Activated CD4-positive, alpha-beta T cell treated with anti-CD3 and anti-CD28 coated beads for 1 hour (primary cell): Measurements from ENCODE around the gene RASSF3.
"Not testable (repeated sequence)": the region's sequence is repeated elsewhere in the genome, so short reads cannot be mapped to it uniquely, and the experiment has no call there.

Source experiments
- DNase-seq: peaks from one replicate; pipeline ENCODE4 v3.0.0-alpha.2; 2020

The RASSF3 gene

DNA sequence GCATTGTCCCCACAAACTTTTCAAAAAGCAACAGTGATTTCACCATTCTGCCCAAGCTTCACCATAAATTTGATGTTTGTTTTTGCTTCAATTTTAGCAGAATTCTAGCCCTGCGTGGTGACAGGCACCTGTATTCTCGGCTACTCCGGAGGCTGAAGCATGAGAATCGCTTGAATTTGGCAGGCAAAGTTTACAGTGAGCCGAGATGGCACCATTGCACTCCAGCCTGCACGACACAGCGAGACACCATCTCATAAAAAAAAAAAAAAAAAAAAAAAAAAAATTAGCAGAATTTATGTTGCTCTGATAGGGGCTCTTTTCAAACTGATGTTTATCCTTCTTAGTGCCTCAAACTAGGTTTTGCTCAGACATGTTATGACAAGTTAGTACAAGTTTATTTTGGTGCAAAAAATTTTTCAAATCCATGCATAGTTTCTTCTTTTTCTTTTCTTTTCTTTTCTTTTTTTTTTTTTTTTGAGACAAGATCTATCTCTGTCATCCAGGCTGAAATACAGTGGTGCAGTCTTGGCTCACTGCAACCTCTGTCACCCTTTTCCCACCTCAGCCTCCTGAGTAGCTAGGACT lies 24.3 kb downstream of the RASSF3 start:
- DNase-seq, result no peak

DNA sequence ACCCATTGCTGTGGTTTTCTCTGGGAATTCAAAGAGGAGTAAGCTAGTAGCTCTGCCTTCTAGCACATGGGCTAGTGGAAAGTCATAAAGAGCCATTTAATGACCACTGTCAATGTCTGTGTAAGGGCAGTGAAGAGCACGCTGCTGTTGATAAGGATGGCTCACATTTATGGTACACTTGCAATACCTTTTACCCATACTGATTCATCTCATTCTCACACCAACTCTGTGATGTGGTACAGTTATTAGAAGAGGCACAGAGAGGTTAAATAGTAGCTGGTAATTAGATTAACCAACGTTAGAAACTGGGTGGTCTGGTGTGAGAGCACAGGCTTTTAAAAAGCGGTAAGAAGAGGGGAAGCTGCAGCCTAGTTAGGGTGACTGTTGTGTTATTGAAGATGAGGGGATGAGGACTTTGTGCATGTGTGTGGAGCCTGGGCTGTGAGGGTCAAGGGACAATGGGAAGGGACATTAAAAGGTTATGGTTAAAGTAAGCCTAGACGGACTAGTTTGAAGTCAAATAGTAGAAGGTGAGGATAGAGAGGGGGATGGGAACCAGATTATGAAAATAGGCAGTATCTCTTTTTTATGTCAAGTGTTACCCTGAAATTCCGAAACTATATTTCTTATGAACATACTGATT lies 25.2 kb downstream of the RASSF3 start:
- DNase-seq, result no peak

DNA sequence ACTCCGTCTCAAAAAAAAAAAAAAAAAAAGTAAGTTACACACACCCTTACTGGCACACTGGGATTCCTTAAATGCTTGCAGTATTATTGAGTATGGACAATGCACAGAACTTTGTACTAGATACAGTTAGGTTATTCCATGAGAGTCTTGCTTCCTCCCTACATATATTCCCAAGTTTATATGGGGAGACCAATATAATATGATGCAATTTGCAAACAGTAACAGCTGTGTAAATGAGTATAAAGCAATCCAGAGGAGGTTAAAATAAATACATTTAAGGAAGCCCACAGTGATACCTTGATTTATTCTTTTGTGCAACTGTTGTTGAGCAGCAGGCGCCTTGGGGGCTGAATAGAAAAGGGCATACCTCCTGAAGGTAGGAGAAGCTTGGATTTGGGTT lies 26.6 kb downstream of the RASSF3 start:
- DNase-seq, result no peak

DNA sequence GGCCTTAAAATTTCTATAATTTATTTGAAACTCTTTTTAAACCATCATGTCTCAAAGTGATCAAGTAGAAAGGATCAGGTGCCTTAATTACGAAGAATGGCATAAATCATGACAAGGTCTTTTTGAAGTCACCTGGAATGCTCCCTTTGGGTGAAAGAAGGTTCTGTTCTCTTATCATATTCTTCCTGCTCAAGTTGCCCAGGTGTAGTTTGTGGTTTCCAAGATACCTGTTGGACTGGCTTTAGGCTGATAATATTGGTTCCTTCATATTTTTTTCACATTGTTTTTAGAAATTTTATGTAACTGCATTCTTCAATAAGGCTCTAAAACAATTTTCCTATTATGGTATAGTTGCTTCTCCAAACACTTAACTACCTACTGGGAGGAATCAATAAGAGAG lies 29.2 kb downstream of the RASSF3 start:
- no peak for DNase-seq

DNA sequence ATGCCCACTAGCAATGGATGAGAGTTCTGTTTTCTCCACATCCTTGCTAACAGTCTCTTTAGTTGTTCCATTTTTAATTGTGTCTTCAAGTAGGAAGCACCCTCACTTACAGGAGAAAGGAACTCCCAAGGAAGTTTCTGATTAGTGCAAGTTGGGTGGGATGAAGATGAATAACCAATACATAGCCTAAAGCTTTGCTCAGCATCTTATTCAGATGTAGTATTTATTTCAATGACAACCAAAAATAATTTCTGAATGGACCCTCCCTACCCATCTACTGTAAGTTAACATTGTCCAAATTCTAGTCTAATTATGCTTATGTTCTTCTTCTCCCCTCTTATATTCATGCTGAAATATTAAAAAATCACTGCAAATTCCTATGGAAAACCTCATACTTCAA lies 36.0 kb downstream of the RASSF3 start:
- no peak for DNase-seq

DNA sequence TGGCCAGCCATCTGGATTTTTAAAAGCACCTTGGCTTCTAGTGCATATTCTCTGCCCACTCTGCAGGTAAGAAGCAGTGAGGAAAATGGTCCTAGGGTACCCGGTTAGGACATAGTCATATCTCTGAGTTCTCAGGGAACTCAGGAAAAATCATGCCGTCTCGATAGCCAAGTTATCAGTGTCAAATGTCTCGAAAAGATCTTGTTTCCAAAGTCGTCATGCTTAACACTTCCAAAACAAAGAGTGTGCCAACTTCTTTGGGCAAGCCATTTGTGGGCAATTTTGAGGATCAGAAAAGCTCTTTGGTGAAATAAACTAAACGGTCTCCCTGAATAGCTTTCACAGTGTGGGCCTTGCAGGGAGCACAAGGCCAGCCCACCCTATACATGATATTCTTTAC lies 39.2 kb downstream of the RASSF3 start:
- no peak for DNase-seq

DNA sequence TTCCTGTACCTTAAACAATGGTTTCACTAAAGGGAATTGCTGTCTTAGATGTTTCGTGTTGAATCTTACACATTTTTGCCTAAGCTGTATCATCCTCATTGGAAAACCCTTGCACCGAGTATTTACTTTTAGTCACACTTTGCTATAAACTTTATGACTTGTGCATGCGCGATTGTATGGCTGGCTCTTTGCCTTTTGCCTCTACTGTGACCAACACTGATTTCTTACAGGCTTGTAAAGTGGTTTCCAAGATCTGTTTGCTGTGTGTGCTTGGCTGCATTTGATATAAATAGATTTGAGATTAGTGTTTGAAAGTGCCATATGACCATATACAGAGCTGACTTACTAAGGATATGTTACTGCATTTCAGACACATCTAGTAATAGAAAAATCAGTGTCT lies 40.5 kb downstream of the RASSF3 start:
- DNase-seq, result no peak

DNA sequence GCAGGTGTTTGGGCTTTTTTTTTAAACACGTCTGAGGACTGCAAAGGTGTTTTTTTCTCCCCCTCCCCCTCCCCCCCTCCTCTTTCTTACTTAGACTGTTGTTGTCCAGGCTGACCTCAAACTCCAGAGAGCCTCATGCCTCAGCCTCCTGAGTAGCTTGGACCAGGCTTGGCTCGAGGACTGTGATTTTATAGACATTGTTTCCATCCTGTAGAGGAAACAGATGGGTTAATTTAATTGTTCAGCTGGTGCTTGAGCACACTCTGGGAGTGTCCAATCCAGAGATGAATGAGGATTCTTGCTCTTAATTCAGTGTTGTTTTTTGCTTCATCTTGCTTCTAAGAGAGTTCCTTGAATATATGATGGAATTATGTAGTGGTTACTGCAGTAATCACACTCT lies 42.1 kb downstream of the RASSF3 start:
- no peak for DNase-seq

DNA sequence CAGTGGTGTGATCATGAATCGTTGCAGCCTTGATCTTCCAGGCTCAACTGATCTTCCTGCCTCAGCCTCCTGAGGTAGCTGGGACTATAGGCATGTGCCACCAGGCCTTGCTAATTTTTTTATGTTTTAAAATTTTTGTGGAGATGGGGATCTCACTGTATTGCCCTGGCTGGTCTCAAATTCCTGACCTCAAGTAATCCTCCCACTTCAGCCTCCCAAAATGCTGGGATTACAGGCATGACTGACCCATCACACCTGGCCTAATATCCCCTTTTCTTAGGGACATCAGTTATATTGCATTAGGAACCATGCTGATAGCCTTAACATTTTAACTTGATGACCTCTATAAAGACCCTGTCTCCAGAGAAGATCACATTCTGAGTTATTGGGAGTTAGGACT lies 42.8 kb downstream of the RASSF3 start:
- DNase-seq, result no peak

DNA sequence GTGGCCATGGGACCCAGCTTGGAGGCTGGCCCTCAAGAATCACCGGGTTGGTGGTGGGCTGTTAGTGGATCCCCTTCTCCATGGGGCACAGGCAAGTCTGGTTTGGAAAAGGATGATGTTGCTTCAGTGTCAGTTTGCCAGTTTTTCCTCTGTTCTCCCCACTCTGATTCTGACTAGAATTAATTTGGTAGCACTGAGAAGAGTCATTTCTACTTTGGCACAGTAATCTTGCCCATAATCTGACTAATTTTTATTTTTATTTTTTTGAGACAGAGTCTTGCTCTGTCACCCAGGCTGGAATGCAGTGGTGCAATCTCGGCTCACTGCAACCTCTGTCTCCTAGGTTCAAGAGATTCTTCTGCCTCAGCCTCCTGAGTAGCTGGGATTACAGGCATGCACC lies 43.6 kb downstream of the RASSF3 start:
- not testable (repeated sequence) for DNase-seq

DNA sequence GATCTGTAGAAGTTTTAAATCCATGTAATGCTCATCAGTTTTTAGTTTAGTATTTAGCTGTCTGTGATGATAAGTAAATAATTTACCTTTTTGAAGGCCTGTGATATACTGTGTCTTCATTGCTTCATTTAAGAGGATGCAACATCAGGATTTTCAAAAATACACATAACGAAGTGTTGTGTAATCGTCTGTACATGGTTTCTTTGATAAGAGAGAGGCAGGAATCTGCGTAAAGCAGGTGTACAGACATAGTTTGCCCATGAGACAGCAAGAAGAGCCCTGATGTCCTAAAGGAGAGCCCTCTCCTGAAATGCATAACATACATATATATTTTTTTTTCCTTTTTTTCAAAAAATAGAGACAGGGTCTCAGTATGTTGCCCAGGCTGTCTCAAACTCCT lies 44.8 kb downstream of the RASSF3 start:
- DNase-seq, result no peak

DNA sequence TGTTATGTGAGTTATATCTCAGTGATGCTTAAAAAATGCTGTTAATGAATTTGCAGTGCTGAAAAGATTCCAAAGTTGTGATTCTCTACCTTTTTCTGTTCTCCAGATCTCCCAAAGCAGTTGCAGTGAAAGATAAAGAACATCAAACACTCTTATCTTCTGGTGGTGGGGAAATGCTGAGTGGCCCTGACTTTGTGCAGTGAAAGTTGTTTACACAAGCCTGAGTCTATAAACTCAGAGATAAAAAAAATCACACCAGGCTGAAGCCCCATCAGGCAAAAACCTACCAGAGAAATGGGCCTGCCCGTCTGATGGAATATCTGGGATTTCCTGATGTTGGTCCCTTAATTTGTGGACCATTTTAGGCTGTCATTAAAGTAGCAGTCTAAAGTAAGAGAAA lies 46.1 kb downstream of the RASSF3 start:
- DNase-seq, result no peak

DNA sequence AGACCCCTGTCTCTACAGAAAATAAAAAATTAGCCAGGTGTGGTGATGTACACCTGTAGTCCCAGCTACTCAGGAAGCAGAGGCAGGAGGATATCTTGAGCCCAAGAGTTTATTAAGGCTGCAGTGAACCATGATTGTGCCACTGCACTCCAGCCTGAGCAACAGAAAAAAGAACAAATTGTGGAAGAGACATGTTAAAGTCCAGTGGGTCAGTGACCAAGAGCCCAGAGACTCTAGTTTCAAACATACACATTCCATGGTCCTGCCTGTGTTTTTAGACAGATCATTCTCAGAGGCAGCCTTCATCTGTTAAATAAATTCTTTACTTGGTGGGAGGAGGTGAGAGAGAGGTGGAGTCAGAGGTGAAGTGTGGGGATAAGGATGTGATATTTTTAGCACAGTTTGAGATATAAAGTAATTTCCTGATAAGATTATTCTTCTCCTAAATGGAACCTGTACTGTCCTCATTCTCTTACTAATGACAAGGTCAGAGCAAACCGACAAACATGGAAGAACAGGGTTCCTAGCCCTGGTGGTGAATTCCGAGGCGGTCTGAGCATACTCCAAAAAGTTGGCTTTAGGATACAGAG lies 48.7 kb downstream of the RASSF3 start:
- no peak for DNase-seq

DNA sequence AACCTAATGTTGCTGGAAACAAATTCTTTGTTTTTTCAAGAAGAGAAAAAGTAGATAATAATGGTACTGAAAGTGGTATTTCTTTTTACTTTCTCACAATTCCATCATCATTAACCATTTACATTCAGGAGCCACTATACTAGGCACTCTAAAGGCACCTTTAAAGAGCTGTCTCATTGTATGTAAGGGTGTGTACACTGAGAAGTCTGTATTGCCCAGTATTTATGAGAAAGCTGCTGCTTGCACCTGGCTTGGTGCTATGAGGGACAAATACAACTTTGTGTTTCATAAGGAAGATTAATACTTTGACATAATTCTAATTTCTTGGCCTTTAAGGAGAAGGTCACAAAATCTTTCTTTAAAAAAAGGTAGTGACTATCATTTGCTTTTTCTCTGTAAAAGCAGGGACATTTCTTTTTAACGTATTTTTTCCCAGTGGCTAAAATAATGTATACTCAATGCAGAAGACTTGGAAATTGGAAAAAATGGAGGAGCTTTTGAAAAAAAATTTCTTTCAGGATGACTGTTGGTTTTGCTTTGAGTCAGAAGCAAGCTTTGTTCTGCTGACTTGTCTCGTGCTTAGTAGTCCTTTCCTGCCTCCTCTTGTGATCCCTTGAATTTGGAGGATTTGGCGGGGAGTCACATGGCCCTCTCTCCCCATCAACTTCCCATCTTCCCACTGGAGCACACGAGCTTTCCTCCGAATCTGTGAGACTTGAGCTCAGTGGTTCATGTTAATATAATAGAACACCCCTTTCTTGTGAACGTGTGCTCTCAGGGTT lies 50.1 kb downstream of the RASSF3 start:
- no peak for DNase-seq

DNA sequence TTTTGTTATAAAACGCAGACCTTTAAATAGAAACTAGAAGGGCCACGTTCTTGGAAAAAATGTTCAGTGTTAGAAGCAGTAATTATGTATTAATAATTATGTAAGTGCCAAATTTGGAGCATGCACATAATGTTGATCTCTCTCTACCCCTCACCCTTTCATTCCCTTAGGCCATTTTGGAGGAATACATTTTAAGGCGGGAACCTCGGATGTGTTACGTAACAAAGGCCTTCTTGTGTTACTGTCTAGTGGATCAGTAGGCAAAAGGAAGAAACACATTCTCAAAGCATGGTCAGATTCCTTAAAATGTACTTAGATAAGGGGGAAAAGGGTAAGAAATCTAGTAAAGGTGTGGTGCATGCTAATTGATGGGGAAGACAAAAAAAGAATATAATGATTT lies 52.7 kb downstream of the RASSF3 start:
- no peak for DNase-seq

DNA sequence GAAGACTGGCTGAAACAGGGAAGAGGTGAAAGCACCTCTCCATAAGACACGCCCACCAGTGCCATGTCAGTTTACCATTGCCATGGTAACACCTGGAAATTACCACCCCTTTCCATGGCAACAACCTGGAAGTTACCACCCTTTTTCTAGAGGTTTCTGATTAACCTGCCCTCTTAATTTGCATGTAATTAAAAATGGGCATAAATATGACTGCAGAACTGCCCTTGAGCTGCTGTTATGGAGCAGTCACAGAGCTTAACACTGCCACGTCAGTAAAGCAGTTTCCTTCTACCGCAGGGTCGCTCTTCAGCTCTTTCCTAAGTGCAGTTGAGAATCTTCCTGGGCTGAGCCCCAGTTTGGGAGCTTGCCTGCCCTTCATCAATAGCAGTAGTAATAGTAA lies 55.2 kb downstream of the RASSF3 start:
- DNase-seq, result no peak

DNA sequence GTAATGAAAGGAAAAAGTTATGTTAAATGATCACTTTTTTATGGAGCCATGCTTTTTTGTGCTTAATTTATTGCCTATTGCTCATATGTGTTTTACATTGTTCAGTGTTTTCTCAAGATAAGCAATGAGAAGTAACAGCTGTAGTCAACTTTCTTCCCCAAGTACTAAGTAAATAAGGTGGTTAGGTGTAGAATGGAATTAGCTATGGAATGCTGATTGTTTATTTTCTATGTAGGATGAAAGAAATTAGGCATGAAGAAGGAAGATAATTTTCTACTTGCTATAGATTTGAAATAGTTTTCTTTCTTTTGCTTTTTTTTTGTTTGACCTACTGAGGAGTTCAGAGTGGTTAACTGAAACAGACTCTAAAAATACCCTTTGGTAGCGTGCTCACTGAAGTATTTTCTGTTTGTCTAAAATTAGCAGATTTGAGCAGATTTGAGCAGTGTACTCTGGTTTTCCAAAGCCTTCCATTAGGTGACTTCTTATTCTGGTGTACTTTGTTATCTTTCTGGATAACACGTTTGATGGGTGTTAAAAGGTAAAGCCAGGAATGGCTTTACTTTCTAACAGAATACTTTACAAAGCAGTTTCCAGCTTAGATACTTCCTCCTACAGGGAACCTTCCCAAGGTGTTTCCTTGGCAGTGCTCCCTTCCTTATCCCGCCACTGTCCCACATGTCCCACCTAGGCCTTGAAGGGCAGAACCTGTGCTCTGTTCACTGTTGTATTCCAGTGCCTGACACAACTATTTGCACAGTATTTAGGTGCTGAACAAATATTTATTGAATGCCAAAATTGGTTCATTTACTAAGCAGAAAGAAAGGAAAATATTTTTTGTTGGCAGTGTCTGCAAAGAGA lies 56.0 kb downstream of the RASSF3 start:
- DNase-seq, result no peak

DNA sequence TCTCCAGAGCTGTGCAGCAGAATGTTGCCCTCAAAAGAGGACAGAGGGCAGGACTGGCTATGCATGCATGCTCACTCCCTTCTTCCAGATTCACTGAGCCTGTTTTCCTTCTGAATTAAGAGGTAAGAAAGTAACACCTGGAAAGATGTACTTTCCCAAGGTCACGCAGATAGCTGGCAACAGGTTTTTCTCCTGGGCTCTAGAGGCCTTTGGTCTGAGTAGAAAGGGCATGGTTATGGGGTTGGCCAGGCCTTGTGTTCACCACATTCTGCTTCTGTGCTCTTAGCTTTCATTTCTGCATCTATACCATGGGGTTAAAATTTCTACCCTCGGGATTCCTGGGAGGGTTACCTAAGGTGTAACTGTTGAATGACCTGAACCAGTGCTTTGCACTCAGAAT lies 57.5 kb downstream of the RASSF3 start:
- DNase-seq, result no peak

DNA sequence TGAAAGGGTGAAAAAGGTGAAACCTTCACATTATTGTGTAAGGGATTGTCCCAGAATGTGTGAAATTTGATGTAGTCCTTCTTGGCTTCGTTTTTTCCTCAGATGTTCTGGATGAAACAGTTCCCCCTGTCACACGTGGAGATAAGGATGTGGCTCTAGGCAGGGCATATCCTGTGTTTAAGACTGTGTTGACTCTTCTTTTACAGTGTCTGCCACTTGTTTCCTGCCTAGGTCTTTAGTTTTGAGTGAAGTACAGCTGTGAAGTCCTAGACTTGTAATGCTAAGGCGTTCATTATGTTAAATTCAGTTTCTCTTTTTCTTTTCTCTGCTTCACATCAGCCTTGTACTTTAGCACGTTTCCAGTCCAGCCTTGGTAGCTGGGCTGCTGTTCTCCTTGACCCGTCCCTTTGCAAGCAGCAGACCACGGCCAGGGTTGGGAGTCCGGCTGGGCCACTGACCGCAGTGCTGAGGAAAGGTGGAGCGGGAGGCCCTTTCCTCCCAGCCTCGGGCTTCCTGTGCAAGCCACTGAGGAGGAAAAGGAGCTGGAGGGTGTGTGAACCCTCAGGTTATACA lies 59.1 kb downstream of the RASSF3 start:
- DNase-seq, result peak; percentile 24

DNA sequence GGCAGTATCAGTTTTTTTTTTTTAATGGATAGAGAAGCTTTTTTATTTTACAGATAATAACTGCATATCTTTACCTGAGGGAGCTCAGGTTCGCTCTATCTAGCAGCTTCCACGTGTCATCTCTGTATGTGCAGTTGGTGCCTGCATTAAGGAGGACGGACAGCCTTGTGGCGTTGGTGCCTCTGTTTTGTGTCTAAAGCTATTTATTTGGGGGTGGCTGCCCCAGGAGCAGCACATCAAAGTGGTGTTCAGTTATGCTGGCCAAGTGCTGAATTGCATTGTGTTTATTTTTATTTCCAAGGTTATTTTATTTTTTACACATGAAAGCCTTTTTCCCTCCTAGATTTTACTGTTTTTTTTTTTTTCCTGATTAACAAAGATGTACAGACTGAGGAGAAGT lies 59.7 kb downstream of the RASSF3 start:
- no peak for DNase-seq

DNA sequence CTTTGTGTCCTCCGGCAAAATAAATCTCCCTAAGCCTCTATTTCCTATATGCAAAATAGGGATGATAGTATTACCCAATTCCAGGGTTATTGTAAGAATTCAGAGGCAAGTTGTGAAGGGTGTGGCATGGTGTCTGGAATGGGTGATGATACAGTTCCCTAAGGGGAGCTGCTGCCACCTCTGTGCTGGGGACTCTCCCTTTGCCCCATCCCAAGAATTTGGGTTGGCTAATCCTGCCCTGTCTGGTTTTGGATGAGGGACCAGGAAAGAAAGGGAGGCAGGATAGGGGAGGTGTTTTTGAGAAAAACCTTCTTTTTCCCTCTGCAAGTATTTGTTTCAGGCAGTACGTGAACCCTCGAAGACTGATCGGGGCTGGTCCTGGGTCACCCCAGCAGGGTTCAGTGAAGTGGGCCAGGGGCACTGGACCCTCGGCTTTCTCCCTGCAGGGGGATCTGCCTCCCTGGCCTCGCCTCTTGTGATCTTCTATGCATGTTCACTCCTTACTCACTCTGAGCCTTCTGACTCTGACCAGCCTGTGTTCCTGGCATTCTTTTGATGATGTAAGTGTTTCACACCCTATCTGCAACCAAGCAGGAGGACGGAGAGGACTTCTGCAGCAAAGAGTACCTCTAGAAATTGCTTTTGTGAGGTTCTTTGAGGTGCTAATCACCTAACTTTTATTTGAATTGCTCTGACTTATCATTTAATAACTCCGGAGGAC lies 60.8 kb downstream of the RASSF3 start:
- DNase-seq, result no peak

DNA sequence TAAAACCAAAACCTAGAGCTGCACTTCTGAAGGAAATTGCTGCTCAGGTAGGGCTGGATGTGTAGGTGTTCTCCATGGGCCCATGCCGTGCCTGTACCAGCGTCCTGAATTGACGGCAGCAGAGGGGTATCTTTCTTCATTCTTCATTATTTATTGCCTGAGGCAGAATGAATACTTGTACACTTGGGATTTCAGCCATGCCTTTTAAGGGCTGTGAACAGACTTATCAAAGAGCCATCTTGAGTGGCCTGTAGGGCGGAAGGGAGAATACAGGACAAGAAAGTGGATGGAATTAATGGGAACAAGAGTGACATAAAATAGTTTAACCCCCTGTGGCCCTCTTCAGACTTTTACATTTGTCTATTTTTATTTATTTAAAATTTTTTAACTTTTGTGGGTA lies 61.4 kb downstream of the RASSF3 start:
- DNase-seq, result no peak
